HG02943 (cell line): ENCODE measurements around the gene DAAM1.

ENCODE experiments used
- ATAC-seq: cut with Tn5 transposase; IDR thresholded peaks from one replicate; pipeline ENCODE4 v1.9.1; 2021; ENCODE audit warnings: mild to moderate bottlenecking, low read depth, moderate library complexity; ENCODE audit not compliant: unreplicated experiment

The DAAM1 gene

GRCh38 chr14:59281609-59282377 is 93.3 kb downstream of the DAAM1 start:
- ATAC-seq: no peak

GRCh38 chr14:59282378-59282765 is 93.9 kb downstream of the DAAM1 start:
- ATAC-seq: no peak

DNA sequence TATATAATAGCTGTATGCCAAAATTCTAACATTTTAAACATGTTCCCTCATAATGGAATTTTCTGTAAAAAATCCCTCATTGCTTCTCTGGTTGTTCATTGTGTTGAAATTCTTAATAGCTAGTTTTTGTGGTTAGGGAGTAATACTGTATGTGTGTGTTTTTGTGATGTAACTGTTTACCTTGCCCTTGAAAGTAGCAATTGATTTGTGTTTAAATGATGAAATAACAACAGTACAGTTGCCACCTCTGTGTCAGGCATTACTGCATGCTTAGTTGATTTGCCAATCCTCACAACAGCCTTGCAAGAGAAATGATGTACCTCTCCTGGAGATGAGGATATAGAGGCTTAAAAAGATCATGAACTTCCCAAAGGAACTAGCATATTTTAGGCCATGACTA is 94.9 kb downstream of the DAAM1 start:
- ATAC-seq: no peak

DNA sequence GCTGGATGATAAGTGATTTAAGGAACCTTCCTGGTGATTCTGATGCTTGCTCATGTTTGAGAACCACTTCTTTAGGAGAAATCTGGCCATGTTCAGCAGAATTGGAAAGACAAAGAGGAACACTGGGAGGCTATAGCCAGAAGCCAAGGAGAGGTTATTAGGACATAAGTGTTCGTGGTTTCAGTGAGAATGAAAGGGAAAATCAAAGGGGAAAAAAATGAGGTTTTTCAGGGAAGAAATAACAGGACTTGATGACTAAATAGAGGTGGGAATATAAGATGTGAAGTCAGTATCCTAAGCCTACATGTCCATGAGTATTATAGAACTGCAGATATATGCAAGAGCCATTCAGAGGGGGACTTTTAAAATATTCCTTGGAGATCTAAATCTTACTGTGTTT is 95.6 kb downstream of the DAAM1 start:
- no peak for ATAC-seq

- ATAC-seq: no peak
Observed at GRCh38 chr14:59292028-59292427, 103.6 kb downstream of the DAAM1 start.

DNA sequence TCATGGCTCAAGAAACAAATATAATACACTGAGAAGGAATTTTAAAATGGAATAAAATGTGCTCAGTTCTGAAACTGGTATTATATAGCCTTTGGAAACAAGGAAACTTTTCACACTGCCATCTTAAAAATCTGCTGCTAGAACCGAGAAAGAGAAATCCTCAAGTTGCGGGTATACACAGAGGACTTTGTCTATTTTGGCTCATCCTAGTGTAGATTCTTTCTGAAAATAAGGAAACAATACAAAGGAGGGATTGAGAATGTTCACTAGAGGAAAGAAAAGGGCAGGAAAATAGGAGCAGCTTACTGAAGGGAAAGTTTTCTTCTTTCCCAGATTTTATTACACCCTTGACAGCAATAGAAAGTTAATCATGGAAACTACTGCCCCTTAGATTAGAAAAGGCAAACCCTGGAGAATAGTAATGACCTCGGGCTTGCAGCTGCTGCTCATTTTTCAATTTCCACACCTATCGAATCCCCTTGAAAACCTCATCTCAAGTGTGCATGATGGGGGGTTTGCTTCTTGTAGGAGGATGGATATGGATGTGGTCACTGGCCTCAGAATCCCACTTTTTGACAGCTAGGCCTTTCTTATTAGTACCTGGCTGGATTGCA is 104.6 kb downstream of the DAAM1 start:
- no peak for ATAC-seq

GRCh38 chr14:59293935-59294661 is 105.6 kb downstream of the DAAM1 start:
- ATAC-seq: no peak

- ATAC-seq: no peak
Observed at GRCh38 chr14:59294662-59294992, 106.2 kb downstream of the DAAM1 start.

DNA sequence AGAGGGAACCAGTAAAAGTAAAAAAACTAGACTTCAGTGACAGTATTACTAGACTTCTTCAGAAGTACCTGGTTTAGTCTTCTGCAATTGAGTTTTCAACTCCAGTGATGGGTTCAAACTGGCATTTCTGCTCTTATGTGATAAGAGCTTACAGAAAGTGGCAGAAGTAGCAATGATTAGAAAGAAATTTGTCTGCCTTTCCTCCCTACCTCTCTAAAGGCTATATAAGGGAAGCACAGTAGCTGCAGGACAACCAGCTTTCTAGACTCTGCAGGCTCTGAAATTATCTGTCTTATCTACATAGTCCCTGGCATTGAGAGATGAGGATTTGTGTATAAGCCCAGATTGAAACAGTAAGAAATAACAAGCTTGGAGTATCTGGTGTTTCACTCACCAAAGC is 107.5 kb downstream of the DAAM1 start:
- no peak for ATAC-seq

GRCh38 chr14:59296508-59296907 is 108.0 kb downstream of the DAAM1 start:
- ATAC-seq: no peak

GRCh38 chr14:59297071-59297776 is 108.8 kb downstream of the DAAM1 start:
- ATAC-seq: no peak

GRCh38 chr14:59299731-59300130 is 111.3 kb downstream of the DAAM1 start:
- no peak for ATAC-seq

GRCh38 chr14:59301354-59301753 is 112.9 kb downstream of the DAAM1 start:
- ATAC-seq: peak; percentile 89

GRCh38 chr14:59302313-59302712 is 113.8 kb downstream of the DAAM1 start:
- ATAC-seq: no peak

GRCh38 chr14:59303216-59303615 is 114.7 kb downstream of the DAAM1 start:
- ATAC-seq: no peak

- ATAC-seq: no peak
Observed at GRCh38 chr14:59305231-59305630, 116.8 kb downstream of the DAAM1 start.

GRCh38 chr14:59305836-59306555 is 117.5 kb downstream of the DAAM1 start:
- no peak for ATAC-seq

DNA sequence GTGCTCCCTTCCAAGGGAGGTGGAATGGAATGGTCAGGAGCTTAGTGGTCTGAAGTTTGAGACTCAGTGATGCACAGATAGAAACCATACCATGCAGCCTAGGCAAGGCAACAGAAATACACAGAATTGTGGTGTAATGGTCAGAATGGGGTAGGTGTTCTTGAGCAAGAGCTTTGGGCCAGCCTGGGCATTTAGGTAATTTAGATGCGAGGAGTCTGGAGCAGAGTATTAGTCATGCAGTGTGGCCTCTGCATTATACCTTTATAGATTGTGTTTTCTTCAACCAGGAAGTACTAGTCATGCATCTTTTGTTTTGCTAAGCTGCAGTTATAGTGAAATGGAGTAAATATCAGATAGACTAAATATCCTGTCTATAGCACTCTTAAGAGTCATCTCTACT is 118.3 kb downstream of the DAAM1 start:
- ATAC-seq: no peak

DNA sequence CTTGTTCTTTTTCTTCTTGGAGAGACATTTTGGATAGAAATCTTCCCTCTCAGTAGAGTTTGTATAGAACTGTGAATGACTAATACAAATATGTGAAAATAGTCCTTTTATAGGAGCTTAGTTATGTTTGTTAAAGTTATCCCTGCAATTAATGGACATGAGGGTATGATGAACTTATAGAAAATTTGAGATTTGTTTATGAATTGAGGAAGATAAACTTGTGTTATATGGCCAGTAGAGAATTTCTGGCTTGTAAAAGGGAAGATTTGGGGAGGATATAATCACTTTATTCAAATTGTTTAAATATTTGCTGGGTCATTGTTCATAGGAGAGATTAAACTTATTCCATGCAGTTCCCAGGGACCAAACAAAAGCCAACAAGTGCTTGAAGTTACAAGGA is 119.6 kb downstream of the DAAM1 start:
- ATAC-seq: no peak

DNA sequence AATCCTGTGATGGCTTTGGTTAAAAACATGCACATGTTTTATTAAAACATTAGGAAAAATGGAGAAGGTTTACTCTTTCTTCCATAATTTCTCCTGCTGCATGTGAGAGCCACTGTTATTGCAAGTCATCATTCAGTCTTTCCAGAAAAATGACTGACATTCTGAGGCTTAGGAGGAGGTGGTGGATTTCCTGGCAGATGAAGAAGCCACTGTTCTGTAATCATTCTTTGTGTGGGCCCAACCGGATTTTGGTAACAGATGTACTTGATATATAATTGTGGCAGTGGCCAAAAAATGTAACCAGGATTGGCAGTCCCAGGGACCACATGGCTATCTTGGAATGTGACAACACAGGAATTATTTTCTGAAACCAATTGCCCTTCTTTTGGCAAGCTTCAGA is 120.2 kb downstream of the DAAM1 start:
- no peak for ATAC-seq
